Ovary (tissue), 9 donors: Measurements from ENCODE around the gene STRA6. TPM values are rescaled to one million over a fixed set of nuclear protein-coding genes. Genes with fewer than 3 reads are reported as not detected.

Experiments used
- DNase-seq, 5 donors: peaks; one replicate each; pipeline ENCODE4 v3.0.0-alpha.2; 2019 to 2020
- H3K27ac ChIP-seq, 2 donors: fragments of 200-600 bp; one replicate each; pipeline versions ENCODE4 v1.5.1 to v1.8.0; 2019 to 2022
- H3K27me3 ChIP-seq: fragments of 200-600 bp; one replicate; pipeline ENCODE4 v1.8.0; 2022
- H3K36me3 ChIP-seq: fragments of 200-600 bp; sonication (generic); one replicate; pipeline ENCODE4 v1.5.1; 2019
- H3K4me1 ChIP-seq: one replicate; pipeline ENCODE4 v1.8.1; 2013; ENCODE audit warnings: mild to moderate bottlenecking, moderate library complexity; ENCODE audit not compliant: insufficient read depth
- H3K4me3 ChIP-seq: fragments of 200-600 bp; sonication (generic); one replicate; pipeline ENCODE4 v1.5.1; 2017
- H3K9me3 ChIP-seq, 2 donors: fragments of 200-600 bp in 1 of 2; sonication (generic) in 1 of 2; one replicate each; pipeline versions ENCODE4 v1.5.1 to v1.8.1; 2013 to 2019; ENCODE audit warnings: mild to moderate bottlenecking in 1 of 2, moderate library complexity in 1 of 2
- CTCF ChIP-seq, 3 donors: fragments of 450-650 bp in 2 of 3; fragments of 200-600 bp in 1 of 3; IDR thresholded peaks; one replicate each; pipeline versions ENCODE4 v1.5.1 to v1.8.0; 2016 to 2022; ENCODE audit warnings: antibody characterized with exemption in 3 of 3, mild to moderate bottlenecking in 1 of 3
- EP300 ChIP-seq: sonication (generic); formaldehyde crosslinking; IDR thresholded peaks from one replicate; pipeline ENCODE4 v1.6.1; 2017; ENCODE audit warnings: antibody characterized with exemption
- POLR2A ChIP-seq: fragments of 450-650 bp; IDR thresholded peaks from one replicate; pipeline ENCODE4 v1.6.1; 2017; ENCODE audit warnings: antibody characterized with exemption, mild to moderate bottlenecking, moderate library complexity
- WGBS, 3 donors: extraction: QIAGEN DNeasy Blood & Tissue Kit in 1 of 3; methylation state at CpG; one replicate each; pipeline versions ENCODE4 v1.1.5 to v1.1.7; 2013 to 2017; 5-methylcytosine and 5-hydroxymethylcytosine counted together
- intact Hi-C, 4 donors: fragments of 100-400 bp; cut with DNase I; formaldehyde crosslinking; loops; one replicate each; pipeline versions ENCODE4 v1.11.0 to v1.15.1; 2022 to 2023
- polyA plus RNA-seq, 2 donors: library from polyadenylated mRNA; stranded (reverse); fragments of 200-250 nt in 1 of 2; fragments of 350-450 nt in 1 of 2; fragmentation: Illumina TruSeq in 1 of 2; extraction: RNeasy Lipid Tissue Mini Kit (QIAGEN cat#74804) in 1 of 2; gene quantifications; one replicate each; pipeline ENCODE4 v1.2.3, GENCODE V29; 2013 to 2014
- total RNA-seq, 7 donors: library from RNA; depleted of rRNA in 2 of 7; stranded (reverse); fragments of >200 nt in 2 of 7; fragmentation: NEBNext Ultra II Directional in 3 of 7; extraction: Animal tissue kit (Norgen Biotek cat#: 25700) in 3 of 7; gene quantifications; one replicate each; pipeline versions ENCODE4 v1.1.0 to v1.2.4, GENCODE V29; 2016 to 2023
- donor health status: DM: no; HTN: no; CAD: no; lungs with moderate emphysema.
- donor health status: DM: no; HTN: no; CAD: no.
- donor health status: Bipolar disorder and iron deficiency.
- donor health status: DM: yes; HTN: yes; CAD: no.
- donor health status: DM: no; HTN: no; CAD: no.
- donor health status: DM: yes; HTN: yes; CAD: no.

STRA6 gene
- total and polyA plus RNA-seq, 9 donors = 0.20 to 2.8 (median 0.69) TPM

GRCh38 chr15:74173380-74174218, 29.0 kb downstream of the STRA6 start, which contains the start of gene ISLR:
Gene ISLR, plus strand, starts transcription at chr15:74173710. Its CDS starts 1,149 bp downstream, at chr15:74174859.
- Histone ChIP-seq H3K27ac (peak within 1 kb of the TSS; percentile 84 to 89), H3K4me1 (peaks cover 52% of the 10 kb centered on the region), H3K9me3 (no peaks in the 10 kb centered on the region), H3K27me3 (no peaks in the 10 kb centered on the region), H3K4me3 (peak within 1 kb of the TSS; percentile 46), H3K36me3 (no peaks in the 10 kb centered on the region)
- TF ChIP-seq CTCF (IDR thresholded peaks at IDR 0.05) (no peak), EP300 (no peak), POLR2A (peak; percentile 53)
- DNase-seq = peak; percentile 73 to 82 (median 78)
- 8 to 13% (median 9%) methylated on average over 20 of the region's 20 CpGs for WGBS, 3 donors
- intact Hi-C loops = loop anchor here in 2 of 4 donors (5.0 kb wide), 2 partner anchors 36 to 41 kb away; partner anchors contain the start of gene ISLR2 (in 1 of the 2)

GRCh38 chr15:74172701-74173379, 29.7 kb downstream of the STRA6 start:
- TF ChIP-seq EP300 (no peak), POLR2A (no peak), CTCF (IDR thresholded peaks at IDR 0.05) (no peak)
- peak overlapping the region; percentile 84 to 89 for H3K27ac ChIP-seq
- no peaks in the 10 kb centered on the region for H3K9me3 ChIP-seq
- intact Hi-C loops = loop anchor here in 2 of 4 donors (5.0 kb wide), 2 partner anchors 36 to 41 kb away; partner anchors contain the start of gene ISLR2 (in 1 of the 2)
- 7 to 9% (median 7%) methylated on average over 13 of the region's 13 CpGs for WGBS, 3 donors
- H3K27me3 ChIP-seq = no peaks in the 10 kb centered on the region
- peaks cover 56% of the 10 kb centered on the region for H3K4me1 ChIP-seq
- DNase-seq = peak; percentile 86 to 91 (median 87)
- peak overlapping the region; percentile 46 for H3K4me3 ChIP-seq
- no peaks in the 10 kb centered on the region for H3K36me3 ChIP-seq

- Histone ChIP-seq H3K36me3 (no peaks in the 10 kb centered on the region), H3K4me3 (no peak overlapping the region), H3K4me1 (peaks cover 51% of the 10 kb centered on the region), H3K27ac (peak overlapping the region; percentile 84 to 89), H3K9me3 (no peaks in the 10 kb centered on the region), H3K27me3 (no peaks in the 10 kb centered on the region)
- peak in 2 of 5 donors; percentile 33 to 36 for DNase-seq
- intact Hi-C loops = loop anchor here in 2 of 4 donors (5.0 kb wide), 2 partner anchors 35 to 40 kb away; partner anchors contain the start of gene ISLR2 (in 1 of the 2)
- TF ChIP-seq CTCF (IDR thresholded peaks at IDR 0.05) (no peak), EP300 (no peak), POLR2A (no peak)
- WGBS, 3 donors = 42 to 82% (median 78%) methylated on average over 1 of the region's 1 CpG
Observed at GRCh38 chr15:74171965-74172541, 30.5 kb downstream of the STRA6 start.
